Peyer's patch (tissue), 4 donors: ENCODE results near the gene MYO7A. TPM values are rescaled to one million over a fixed set of nuclear protein-coding genes. Genes with fewer than 3 reads are reported as not detected.

Source experiments
- DNase-seq, 3 donors: peaks; one replicate each; pipeline ENCODE4 v3.0.0-alpha.2; 2017 to 2019
- H3K27ac ChIP-seq, 4 donors: fragments of 200-600 bp; sonication (generic); one replicate each; pipeline ENCODE4 v1.5.1; 2016 to 2019
- H3K27me3 ChIP-seq, 2 donors: fragments of 200-600 bp; sonication (generic); one replicate each; pipeline ENCODE4 v1.5.1; 2019
- H3K36me3 ChIP-seq, 3 donors: fragments of 200-600 bp; sonication (generic); one replicate each; pipeline ENCODE4 v1.5.1; 2016 to 2019
- H3K4me1 ChIP-seq, 4 donors: fragments of 200-600 bp; sonication (generic); one replicate each; pipeline ENCODE4 v1.5.1; 2016 to 2019
- H3K4me3 ChIP-seq, 4 donors: fragments of 200-600 bp; sonication (generic); 1 replicate in 3 of 4; 2 replicates in 1 of 4; pipeline ENCODE4 v1.5.1; 2016 to 2019; ENCODE audit warnings: mild to moderate bottlenecking in 1 of 4
- H3K9me3 ChIP-seq, 4 donors: fragments of 200-600 bp; sonication (generic); one replicate each; pipeline ENCODE4 v1.5.1; 2016 to 2019; ENCODE audit warnings: mild to moderate bottlenecking in 1 of 4
- POLR2A ChIP-seq, 2 donors: fragments of 450-650 bp; IDR thresholded peaks; one replicate each; pipeline ENCODE4 v1.5.1; 2017; ENCODE audit warnings: antibody characterized with exemption in 2 of 2, mild to moderate bottlenecking in 2 of 2, moderate library complexity in 2 of 2
- total RNA-seq, 4 donors: library from RNA; depleted of rRNA; stranded (reverse); fragments of >200 nt; gene quantifications; one replicate each; pipeline ENCODE4 v1.1.0, GENCODE V29; 2016
- TF ChIP-seq, protein P1 (sequence below), 6 experiments: fragments of 450-650 bp in 4 of 6; fragments of 200-600 bp in 2 of 6; sonication (generic) in 1 of 6; IDR thresholded peaks; one replicate each; pipeline ENCODE4 v1.5.1; 2017 to 2019; ENCODE audit warnings: antibody characterized with exemption in 6 of 6, mild to moderate bottlenecking in 3 of 6, moderate library complexity in 1 of 6

The MYO7A gene
- total RNA-seq, 4 donors from 2014 or later: 6.1 to 15.7 (median 7.1) TPM

GRCh38 chr11:77213589-77214428 is 85.8 kb downstream of the MYO7A start:
- Histone ChIP-seq H3K36me3 (no peaks in the 10 kb centered on the region), H3K9me3 (no peaks in the 10 kb centered on the region)

GRCh38 chr11:77214557-77214956 is 86.5 kb downstream of the MYO7A start:
- TF ChIP-seq, protein P1, sequence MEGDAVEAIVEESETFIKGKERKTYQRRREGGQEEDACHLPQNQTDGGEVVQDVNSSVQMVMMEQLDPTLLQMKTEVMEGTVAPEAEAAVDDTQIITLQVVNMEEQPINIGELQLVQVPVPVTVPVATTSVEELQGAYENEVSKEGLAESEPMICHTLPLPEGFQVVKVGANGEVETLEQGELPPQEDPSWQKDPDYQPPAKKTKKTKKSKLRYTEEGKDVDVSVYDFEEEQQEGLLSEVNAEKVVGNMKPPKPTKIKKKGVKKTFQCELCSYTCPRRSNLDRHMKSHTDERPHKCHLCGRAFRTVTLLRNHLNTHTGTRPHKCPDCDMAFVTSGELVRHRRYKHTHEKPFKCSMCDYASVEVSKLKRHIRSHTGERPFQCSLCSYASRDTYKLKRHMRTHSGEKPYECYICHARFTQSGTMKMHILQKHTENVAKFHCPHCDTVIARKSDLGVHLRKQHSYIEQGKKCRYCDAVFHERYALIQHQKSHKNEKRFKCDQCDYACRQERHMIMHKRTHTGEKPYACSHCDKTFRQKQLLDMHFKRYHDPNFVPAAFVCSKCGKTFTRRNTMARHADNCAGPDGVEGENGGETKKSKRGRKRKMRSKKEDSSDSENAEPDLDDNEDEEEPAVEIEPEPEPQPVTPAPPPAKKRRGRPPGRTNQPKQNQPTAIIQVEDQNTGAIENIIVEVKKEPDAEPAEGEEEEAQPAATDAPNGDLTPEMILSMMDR (IDR thresholded peaks at IDR 0.05): no peak
- TF ChIP-seq POLR2A (IDR thresholded peaks at IDR 0.05): no peak
- Histone ChIP-seq H3K4me3 (no peak overlapping the region), H3K27me3 (no peaks in the 10 kb centered on the region), H3K27ac (no peak overlapping the region), H3K9me3 (no peaks in the 10 kb centered on the region), H3K4me1 (no peaks in the 10 kb centered on the region), H3K36me3 (no peaks in the 10 kb centered on the region)
- no peak for DNase-seq

More at GRCh38 chr11:77213589-77214428, 85.8 kb downstream of the MYO7A start:
- Histone ChIP-seq H3K27me3 (no peaks in the 10 kb centered on the region), H3K4me1 (no peaks in the 10 kb centered on the region), H3K4me3 (no peak overlapping the region), H3K27ac (no peak overlapping the region)
- TF ChIP-seq, protein P1 (IDR thresholded peaks at IDR 0.05): no peak
- no peak for TF ChIP-seq POLR2A (IDR thresholded peaks at IDR 0.05)
- DNase-seq: no peak

DNA sequence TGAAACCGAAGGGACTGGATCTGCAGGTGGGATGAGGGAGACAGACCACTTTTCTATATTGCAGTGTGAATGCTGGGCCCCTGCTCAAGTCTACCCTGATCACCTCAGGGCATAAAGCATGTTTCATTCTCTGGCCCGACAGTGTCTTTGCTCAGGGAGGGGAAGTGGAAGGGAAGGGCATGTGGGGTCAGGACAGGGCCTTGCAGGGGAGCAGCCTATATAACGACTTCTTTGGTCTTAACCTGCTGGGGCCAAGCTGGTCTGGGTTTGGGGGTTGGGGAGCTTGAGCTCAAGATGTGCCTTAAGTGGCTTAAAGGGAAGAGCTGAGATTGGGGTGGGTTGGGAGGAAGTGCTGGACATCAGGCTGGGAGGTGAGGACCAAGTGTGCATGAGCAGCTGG is 87.1 kb downstream of the MYO7A start:
- no peaks in the 10 kb centered on the region for H3K36me3 ChIP-seq
- no peak overlapping the region for H3K27ac ChIP-seq
- TF ChIP-seq, protein P1 (IDR thresholded peaks at IDR 0.05): no peak

DNA sequence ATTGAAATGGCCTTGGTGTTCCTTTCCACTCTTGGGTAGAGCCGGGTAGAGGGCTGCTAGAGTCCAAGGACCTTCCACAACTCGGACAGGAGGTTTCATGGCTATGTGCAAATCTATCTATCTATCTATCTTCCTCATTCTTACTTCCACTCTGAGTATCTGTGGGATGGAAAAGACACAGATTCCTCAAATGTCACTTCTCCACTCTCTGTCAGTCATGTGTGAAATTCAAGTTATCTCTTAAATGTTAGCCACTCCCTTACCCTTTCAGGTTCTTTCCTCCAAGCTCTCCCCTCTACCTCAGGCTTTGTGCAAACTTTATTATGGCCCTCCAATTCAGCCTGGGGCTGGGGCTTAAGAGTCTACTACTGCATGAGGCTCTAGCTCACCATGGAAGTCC is 89.1 kb downstream of the MYO7A start:
- no peaks in the 10 kb centered on the region for H3K4me1 ChIP-seq
- no peak for DNase-seq
- no peaks in the 10 kb centered on the region for H3K27me3 ChIP-seq
- H3K36me3 ChIP-seq: no peaks in the 10 kb centered on the region
- no peak overlapping the region for H3K4me3 ChIP-seq
- H3K9me3 ChIP-seq: no peaks in the 10 kb centered on the region
- no peak for TF ChIP-seq POLR2A (IDR thresholded peaks at IDR 0.05)
- TF ChIP-seq, protein P1 (IDR thresholded peaks at IDR 0.05): no peak
- no peak overlapping the region for H3K27ac ChIP-seq

More for the DNA sequence above, 87.1 kb downstream of the MYO7A start:
- no peaks in the 10 kb centered on the region for H3K9me3 ChIP-seq
- DNase-seq: no peak
- H3K4me1 ChIP-seq: no peaks in the 10 kb centered on the region
- H3K27me3 ChIP-seq: no peaks in the 10 kb centered on the region
- H3K4me3 ChIP-seq: no peak overlapping the region

- Histone ChIP-seq H3K27ac (no peak overlapping the region), H3K27me3 (no peaks in the 10 kb centered on the region), H3K36me3 (no peaks in the 10 kb centered on the region), H3K4me3 (no peak overlapping the region), H3K4me1 (no peaks in the 10 kb centered on the region), H3K9me3 (no peaks in the 10 kb centered on the region)
- no peak for TF ChIP-seq POLR2A (IDR thresholded peaks at IDR 0.05)
- TF ChIP-seq, protein P1 (IDR thresholded peaks at IDR 0.05): no peak
- no peak for DNase-seq
Observed at GRCh38 chr11:77223797-77224196, 95.8 kb downstream of the MYO7A start.
